GM12878 (cell line): ENCODE measurements around the gene ALDH1L1. TPM values are rescaled to one million over a fixed set of nuclear protein-coding genes. Genes with fewer than 3 reads are reported as not detected.

Source experiments
- ATAC-seq: fragments of 200-7000 bp; cut with Tn5 transposase; 3 replicates; pipeline ENCODE4 v1.9.1; 2020; ENCODE audit warnings: mild to moderate bottlenecking, moderate library complexity
- BruUV-seq: library from RNA; stranded (reverse); fragments of 400-500 nt; replicated peaks from 2 replicates; lab custom pipeline; 2021; lab: Mats Ljungman, UMichigan
- CTCF ChIA-PET: fragments of 300-600 bp; sonication (Branson Sonifier 250); formaldehyde crosslinking; extraction: SDS; loops from one replicate; lab custom pipeline; 2021; ENCODE audit warnings: inconsistent platforms; lab: Yijun Ruan, JAX
- POLR2A ChIA-PET: fragments of 350-600 bp; formaldehyde crosslinking; extraction: SDS; loops from one replicate; lab custom pipeline; 2021; ENCODE audit warnings: inconsistent platforms; lab: Charles Lee
- RAD21 ChIA-PET: fragments of 300-600 bp; sonication (Branson Sonifier 250); formaldehyde crosslinking; loops from one replicate; lab custom pipeline; 2023; ENCODE audit warnings: antibody characterized with exemption; ENCODE audit not compliant: unreplicated experiment; lab: Charles Lee
- SMC1A ChIA-PET: fragments of 300-600 bp; sonication (Branson Sonifier 250); formaldehyde crosslinking; loops from one replicate; lab custom pipeline; 2023; ENCODE audit not compliant: unreplicated experiment, uncharacterized antibody; lab: Charles Lee
- DNase-seq: peaks from one replicate; pipeline ENCODE4 v3.0.0-alpha.2; 2011; ENCODE audit warnings: low read depth, low spot score
- FAIRE-seq: peaks from 3 replicates; lab custom pipeline; 2011; peaks lifted over from hg19 to GRCh38; lab: Jason Lieb, UNC
- H2AFZ ChIP-seq: 2 replicates; pipeline ENCODE4 v1.6.0; 2011; ENCODE audit warnings: low read depth, low read length, control low read depth; ENCODE audit not compliant: control insufficient read depth
- H3K27ac ChIP-seq: 2 replicates; pipeline ENCODE4 v1.5.1; 2011; ENCODE audit warnings: control low read depth; ENCODE audit not compliant: control insufficient read depth, insufficient read depth
- H3K27me3 ChIP-seq, 2 experiments: replicated peaks in 1 of 2; 2 replicates each; pipeline versions ENCODE4 v1.6.0 to v1.6.1; 2011; ENCODE audit warnings: low read length in 1 of 2; ENCODE audit not compliant: control insufficient read depth in 2 of 2, insufficient read depth in 2 of 2
- H3K36me3 ChIP-seq, 2 experiments: 2 replicates each; pipeline ENCODE4 v1.5.1; 2011; ENCODE audit warnings: low read length in 1 of 2; ENCODE audit not compliant: control insufficient read depth in 2 of 2, insufficient read depth in 2 of 2
- H3K4me1 ChIP-seq: 2 replicates; pipeline ENCODE4 v1.6.1; 2011; ENCODE audit warnings: mild to moderate bottlenecking, low read length, moderate library complexity, mixed read lengths; ENCODE audit not compliant: control insufficient read depth, insufficient read depth
- H3K4me2 ChIP-seq: 2 replicates; pipeline ENCODE4 v1.6.0; 2011; ENCODE audit warnings: control low read depth; ENCODE audit not compliant: control insufficient read depth, insufficient read depth
- H3K4me3 ChIP-seq: fragments of 200-600 bp; sonication (generic); 2 replicates; pipeline ENCODE4 v1.5.1; 2016
- H3K79me2 ChIP-seq: 2 replicates; pipeline ENCODE4 v1.6.0; 2011; ENCODE audit warnings: low read length; ENCODE audit not compliant: control insufficient read depth, insufficient read depth
- H3K9ac ChIP-seq: 2 replicates; pipeline ENCODE4 v1.8.0; 2011; ENCODE audit warnings: low read length, control low read depth, mixed read lengths; ENCODE audit not compliant: control insufficient read depth, insufficient read depth
- H3K9me3 ChIP-seq: replicated peaks from 3 replicates; pipeline ENCODE4 v1.5.1; 2011; ENCODE audit warnings: mild to moderate bottlenecking, low read length; ENCODE audit not compliant: control insufficient read depth, insufficient read depth
- H4K20me1 ChIP-seq: 2 replicates; pipeline ENCODE4 v1.6.0; 2011; ENCODE audit not compliant: control insufficient read depth, insufficient read depth
- CEBPZ ChIP-seq: fragments of 150-350 bp; IDR thresholded peaks from 2 replicates; pipeline ENCODE4 v1.6.1; 2016; ENCODE audit warnings: low read depth, low read length
- E2F4 ChIP-seq: IDR thresholded peaks from 2 replicates; pipeline ENCODE4 v1.6.1; 2012; ENCODE audit warnings: low read depth, low read length, improper control_type of control experiment
- HDGF ChIP-seq: fragments of 450-650 bp; IDR thresholded peaks from 2 replicates; pipeline ENCODE4 v1.6.1; 2016; ENCODE audit warnings: antibody characterized with exemption
- MXI1 ChIP-seq: fragments of 150-350 bp; IDR thresholded peaks from 2 replicates; pipeline ENCODE4 v1.6.1; 2011; ENCODE audit warnings: low read depth, mild to moderate bottlenecking, inconsistent platforms, low read length, improper control_type of control experiment
- NR2C2 ChIP-seq: IDR thresholded peaks from 2 replicates; pipeline ENCODE4 v1.6.1; 2011; ENCODE audit warnings: borderline replicate concordance, low read depth; ENCODE audit not compliant: control insufficient read depth, insufficient read length
- PBX3 ChIP-seq: IDR thresholded peaks from 2 replicates; pipeline ENCODE4 v1.6.1; 2011; ENCODE audit warnings: mild to moderate bottlenecking, low read depth, low read length, moderate library complexity; ENCODE audit not compliant: insufficient replicate concordance
- POU2F2 ChIP-seq: IDR thresholded peaks from 3 replicates; pipeline ENCODE4 v1.6.1; 2011; ENCODE audit warnings: low read depth, mild to moderate bottlenecking, low read length, borderline replicate concordance
- SKIL ChIP-seq: fragments of 450-650 bp; IDR thresholded peaks from 2 replicates; pipeline ENCODE4 v1.6.1; 2017; ENCODE audit warnings: mild to moderate bottlenecking, low read depth, inconsistent platforms; ENCODE audit not compliant: poor library complexity, severe bottlenecking
- SMC3 ChIP-seq: IDR thresholded peaks from 2 replicates; pipeline ENCODE4 v1.6.1; 2011; ENCODE audit warnings: low read length, improper control_type of control experiment, borderline replicate concordance
- SREBF1 ChIP-seq: IDR thresholded peaks from 2 replicates; pipeline ENCODE4 v1.6.1; 2012; ENCODE audit warnings: mild to moderate bottlenecking, low read length
- SRF ChIP-seq, 2 experiments: IDR thresholded peaks; 2 replicates each; pipeline ENCODE4 v1.6.1; 2011; ENCODE audit warnings: low read depth in 2 of 2, low read length in 2 of 2, mild to moderate bottlenecking in 1 of 2, moderate library complexity in 1 of 2
- STAT1 ChIP-seq: fragments of 450-650 bp; conservative IDR thresholded peaks from 2 replicates; pipeline ENCODE4 v1.6.1; 2014; ENCODE audit warnings: antibody characterized with exemption, mild to moderate bottlenecking
- TARDBP ChIP-seq: IDR thresholded peaks from 2 replicates; pipeline ENCODE4 v1.6.1; 2016; ENCODE audit warnings: borderline replicate concordance
- TCF7 ChIP-seq: IDR thresholded peaks from 2 replicates; pipeline ENCODE4 v1.6.1; 2014; ENCODE audit warnings: antibody characterized with exemption, borderline replicate concordance
- ZNF24 ChIP-seq: fragments of 450-650 bp; IDR thresholded peaks from 2 replicates; pipeline ENCODE4 v1.6.1; 2017; ENCODE audit warnings: antibody characterized with exemption, mild to moderate bottlenecking
- WGBS: methylation state at CpG from one replicate; pipeline ENCODE4 v1.1.6; 2016; ENCODE audit warnings: low lambda C conversion rate; ENCODE audit not compliant: insufficient replicate concordance, insufficient coverage; ENCODE audit errors: missing lambda C conversion rate; 5-methylcytosine and 5-hydroxymethylcytosine counted together
- in situ Hi-C: fragments of 300-500 bp; cut with MboI; formaldehyde crosslinking; loops from 9 replicates; pipeline ENCODE4 v1.14.3; 2018; ENCODE audit warnings: mixed read lengths
- intact Hi-C: fragments of 100-400 bp; cut with micrococcal nuclease; formaldehyde crosslinking; loops from one replicate; pipeline ENCODE4 v1.14.2; 2022; ENCODE audit not compliant: unreplicated experiment
- polyA plus RNA-seq, 11 experiments: library from polyadenylated mRNA; depleted of rRNA in 4 of 11; unstranded in 6 of 11; stranded (reverse) in 5 of 11; fragments of >200 nt; fragmentation: Nextera tagmentation in 4 of 11; fragmentation: Illumina TruSeq in 1 of 11; extraction: Ambion mirVana in 4 of 11; extraction: Trizol in 1 of 11; gene quantifications; 1 replicate in 1 of 11; 2 replicates in 10 of 11; pipeline versions ENCODE4 v1.2.1 to v1.2.3, GENCODE V29; 2011 to 2016; ENCODE audit warnings: inconsistent platforms in 2 of 11, missing spikeins in 2 of 11, low read depth in 1 of 11
- total RNA-seq, 4 experiments: library from RNA; depleted of rRNA in 3 of 4; stranded (reverse); fragments of >200 nt in 3 of 4; fragmentation: Illumina TruSeq in 1 of 4; extraction: Trizol in 1 of 4; gene quantifications; 2 replicates each; pipeline versions ENCODE4 v1.2.1 to v1.2.3, GENCODE V29; 2013 to 2021

ALDH1L1 gene
- total and polyA plus RNA-seq, 10 of the 15 experiments (the other 5 are each of a cell fraction or from before 2014, with no cell fraction given), result 0.04 to 18.2 (median 0.45) TPM

- TF ChIP-seq ZNF24 (no peak), POU2F2 (no peak), TCF7 (no peak), NR2C2 (no peak), E2F4 (no peak), MXI1 (no peak), STAT1 (no peak), SMC3 (no peak), TARDBP (no peak), CEBPZ (no peak), SREBF1 (no peak), SRF (IDR thresholded peaks at IDR 0.05; ENCODE audit: low read depth in 2 of 2, low read length in 2 of 2) (no peak), HDGF (no peak), SKIL (no peak), PBX3 (no peak)
- BruUV-seq, result no TSS peak
- Histone ChIP-seq H3K4me2 (no peak overlapping the region), H3K27me3 (peaks cover 0 to 2% of the 10 kb centered on the region in 2 experiments; a peak in 2 of 4 replicates), H3K4me1 (no peaks in the 10 kb centered on the region), H3K9me3 (no peaks in the 10 kb centered on the region), H3K27ac (no peak overlapping the region), H3K4me3 (no peak overlapping the region), H3K79me2 (no peaks in the 10 kb centered on the region), H3K9ac (no peak overlapping the region), H3K36me3 (no peaks in the 10 kb centered on the region), H4K20me1 (no peaks in the 10 kb centered on the region), H2AFZ (no peak overlapping the region)
- FAIRE-seq, result no peak
- in situ Hi-C loops, result no loop called here
- CTCF ChIA-PET, result no interaction called here
- WGBS, result 27% methylated on average over 3 of the region's 3 CpGs
- no peak for DNase-seq
- no peak for ATAC-seq
- intact Hi-C loops, result no loop called here
- RAD21 ChIA-PET, result no interaction called here
- POLR2A ChIA-PET, result no interaction called here
- SMC1A ChIA-PET, result no interaction called here
Observed at GRCh38 chr3:126117212-126117611, 63.2 kb downstream of the ALDH1L1 start.
